ENCODE data around the gene ITGB7. TPM values are rescaled to one million over a fixed set of nuclear protein-coding genes. Genes with fewer than 3 reads are reported as not detected.
"Not testable (repeated sequence)": the region's sequence is repeated elsewhere in the genome, so short reads cannot be mapped to it uniquely, and the experiment has no call there.

The ITGB7 gene
- total and polyA plus RNA-seq, 3 donors from 2014 or later, result 0.24 to 3.7 (median 1.2) TPM

DNA sequence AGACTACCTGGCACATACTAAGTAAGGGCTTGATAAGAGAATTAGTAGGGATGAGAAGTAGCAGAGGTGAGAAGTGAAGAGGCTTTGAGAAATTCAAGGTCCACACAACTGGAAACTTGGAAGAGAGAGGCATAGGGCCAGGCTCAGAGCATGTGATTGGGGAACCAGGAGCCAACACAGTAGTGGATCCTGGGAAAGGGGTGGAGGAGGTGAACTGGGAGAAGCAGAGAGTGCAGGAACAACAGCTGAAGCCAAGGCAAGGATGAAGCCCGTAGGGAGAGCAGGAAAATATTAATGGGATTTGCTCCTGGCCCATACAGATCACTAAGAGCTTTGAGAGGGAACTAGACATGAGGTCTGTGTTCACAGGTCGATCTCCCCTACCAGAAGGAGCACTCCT lies 1.4 kb upstream of the ITGB7 start:
- peak; percentile 68 for DNase-seq
- Histone ChIP-seq H3K27me3 (no peaks in the 10 kb centered on the region), H3K36me3 (ENCODE audit: low read depth, missing control alignments) (no peaks in the 10 kb centered on the region), H3K9me3 (no peaks in the 10 kb centered on the region), H3K4me1 (peaks cover 4% of the 10 kb centered on the region), H3K27ac (no peak overlapping the region), H3K4me3 (no peak overlapping the region)
- WGBS, 2 donors, result 57 to 64% methylated on average over 2 of the region's 2 CpGs
- no peak for TF ChIP-seq POLR2A (IDR thresholded peaks at IDR 0.05)
- TF ChIP-seq, protein P1, sequence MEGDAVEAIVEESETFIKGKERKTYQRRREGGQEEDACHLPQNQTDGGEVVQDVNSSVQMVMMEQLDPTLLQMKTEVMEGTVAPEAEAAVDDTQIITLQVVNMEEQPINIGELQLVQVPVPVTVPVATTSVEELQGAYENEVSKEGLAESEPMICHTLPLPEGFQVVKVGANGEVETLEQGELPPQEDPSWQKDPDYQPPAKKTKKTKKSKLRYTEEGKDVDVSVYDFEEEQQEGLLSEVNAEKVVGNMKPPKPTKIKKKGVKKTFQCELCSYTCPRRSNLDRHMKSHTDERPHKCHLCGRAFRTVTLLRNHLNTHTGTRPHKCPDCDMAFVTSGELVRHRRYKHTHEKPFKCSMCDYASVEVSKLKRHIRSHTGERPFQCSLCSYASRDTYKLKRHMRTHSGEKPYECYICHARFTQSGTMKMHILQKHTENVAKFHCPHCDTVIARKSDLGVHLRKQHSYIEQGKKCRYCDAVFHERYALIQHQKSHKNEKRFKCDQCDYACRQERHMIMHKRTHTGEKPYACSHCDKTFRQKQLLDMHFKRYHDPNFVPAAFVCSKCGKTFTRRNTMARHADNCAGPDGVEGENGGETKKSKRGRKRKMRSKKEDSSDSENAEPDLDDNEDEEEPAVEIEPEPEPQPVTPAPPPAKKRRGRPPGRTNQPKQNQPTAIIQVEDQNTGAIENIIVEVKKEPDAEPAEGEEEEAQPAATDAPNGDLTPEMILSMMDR (IDR thresholded peaks at IDR 0.05), result no peak
- intact Hi-C loops (cut with DNase I; ENCODE audit: low total_unique reads), result no loop called here

DNA sequence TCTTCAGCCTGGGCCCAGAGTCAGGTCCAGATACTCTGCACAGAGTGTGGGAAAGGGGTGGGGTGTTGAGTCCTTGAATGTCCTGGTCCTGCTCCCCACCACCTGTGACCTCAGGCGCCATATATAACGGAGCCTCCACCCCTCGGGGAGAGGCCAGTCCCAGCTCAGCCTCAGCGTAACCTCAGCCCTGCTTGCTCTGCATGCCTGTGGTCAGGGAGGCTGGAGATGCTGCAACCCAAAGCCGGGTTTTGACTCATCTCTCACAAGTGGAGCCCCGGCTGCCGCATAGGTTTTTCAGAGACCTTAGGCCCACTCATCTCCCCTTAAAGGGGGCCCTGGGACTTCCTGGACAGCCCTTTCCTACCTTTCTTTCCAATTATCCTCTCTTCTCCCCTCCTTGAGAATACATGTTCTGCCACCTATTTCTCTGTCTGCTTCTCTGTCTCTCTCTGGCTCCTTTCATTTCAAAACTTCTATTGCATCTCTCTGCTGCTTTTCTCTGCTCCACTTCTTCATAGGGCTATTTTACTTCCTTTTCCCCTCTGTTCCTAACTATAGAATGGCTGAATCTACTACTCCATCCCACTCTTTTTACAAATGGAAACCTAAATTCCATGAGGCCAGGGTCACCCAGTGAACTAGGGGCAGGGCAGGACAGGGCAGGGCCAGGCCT lies 1.2 kb downstream of the ITGB7 start:
- WGBS, 2 donors, result 78 to 82% methylated on average over 4 to 7 of the region's 7 CpGs
- no peaks in the 10 kb centered on the region for H3K27me3 ChIP-seq
- DNase-seq, result no peak
- H3K4me1 ChIP-seq, result peaks cover 4% of the 10 kb centered on the region
- TF ChIP-seq, protein P1 (IDR thresholded peaks at IDR 0.05), result no peak
- no peak overlapping the region for H3K4me3 ChIP-seq
- H3K27ac ChIP-seq, result no peak overlapping the region
- no peaks in the 10 kb centered on the region for H3K36me3 ChIP-seq (ENCODE audit: low read depth, missing control alignments)
- H3K9me3 ChIP-seq, result no peaks in the 10 kb centered on the region
- intact Hi-C loops (cut with DNase I; ENCODE audit: low total_unique reads), result no loop called here

DNA sequence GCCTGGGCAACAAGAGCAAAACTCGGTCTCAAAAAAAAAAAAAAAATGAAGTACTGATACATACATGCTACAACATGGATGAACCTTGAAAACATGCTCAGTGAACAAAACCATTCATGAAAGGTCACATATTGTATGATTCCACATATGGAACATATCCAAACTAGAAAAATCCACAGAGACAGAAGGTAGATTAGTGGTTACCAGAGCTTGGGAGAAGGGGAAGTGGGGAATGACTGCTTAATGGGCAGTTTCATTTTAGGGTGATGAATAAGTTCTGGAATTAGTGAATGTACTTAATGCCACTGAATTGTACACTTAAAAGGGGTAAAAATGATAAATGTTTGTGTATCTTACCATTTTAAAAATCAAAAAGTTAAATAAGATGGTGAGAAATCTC lies 2.7 kb downstream of the ITGB7 start:
- TF ChIP-seq, protein P1 (IDR thresholded peaks at IDR 0.05), result no peak
- TF ChIP-seq POLR2A (IDR thresholded peaks at IDR 0.05), result no peak
- Histone ChIP-seq H3K4me3 (no peak overlapping the region), H3K27me3 (no peaks in the 10 kb centered on the region), H3K4me1 (peaks cover 4% of the 10 kb centered on the region), H3K36me3 (ENCODE audit: low read depth, missing control alignments) (no peaks in the 10 kb centered on the region), H3K9me3 (no peaks in the 10 kb centered on the region), H3K27ac (no peak overlapping the region)
- intact Hi-C loops (cut with DNase I; ENCODE audit: low total_unique reads), result no loop called here
- no peak for DNase-seq
- 94 to 97% methylated on average over 1 of the region's 1 CpG for WGBS, 2 donors

DNA sequence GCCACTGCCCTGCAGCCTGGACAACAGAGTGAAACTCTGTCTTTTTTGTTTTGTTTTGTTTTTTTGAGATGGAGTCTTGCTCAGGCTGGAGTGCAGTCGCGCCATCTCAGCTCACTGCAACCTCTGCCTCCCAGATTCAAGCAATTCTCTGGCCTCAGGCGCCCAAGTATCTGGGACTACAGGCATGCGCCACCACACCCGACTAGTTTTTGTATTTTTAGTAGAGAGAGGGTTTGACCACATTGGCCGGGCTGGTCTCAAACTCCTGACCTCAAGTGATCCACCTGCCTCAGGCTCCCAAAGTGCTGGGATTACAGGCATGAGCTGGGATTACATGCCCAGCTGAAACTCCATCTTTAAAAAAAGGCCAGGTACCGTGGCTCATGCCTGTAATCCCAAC lies 4.7 kb downstream of the ITGB7 start:
- H3K4me1 ChIP-seq; intact Hi-C loops (cut with DNase I; ENCODE audit: low total_unique reads); H3K27me3 ChIP-seq; H3K36me3 ChIP-seq (ENCODE audit: low read depth, missing control alignments); H3K9me3 ChIP-seq; DNase-seq; H3K27ac ChIP-seq; H3K4me3 ChIP-seq: not testable (repeated sequence)
- WGBS, 2 donors, result 90 to 93% methylated on average over 7 of the region's 7 CpGs

DNA sequence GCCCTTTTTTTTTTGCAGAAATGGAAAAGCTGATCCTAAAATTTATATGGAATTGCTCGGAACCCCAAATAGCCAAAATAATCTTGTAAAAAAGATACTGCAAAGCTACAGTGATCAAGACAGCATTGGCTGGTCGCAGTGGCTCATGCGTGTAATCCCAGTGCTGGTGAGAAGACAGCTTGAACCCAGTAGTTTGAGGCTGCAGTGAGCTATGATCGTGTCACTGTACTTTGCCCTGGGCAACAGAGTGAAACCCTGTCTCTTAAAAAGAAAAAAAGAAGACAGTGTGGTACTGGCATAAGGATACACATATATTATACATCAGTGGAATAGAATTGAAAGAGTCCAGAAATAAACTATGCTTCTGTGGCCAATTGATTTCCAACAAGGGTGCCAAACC lies 5.4 kb downstream of the ITGB7 start:
- 94% methylated on average over 4 of the region's 4 CpGs for WGBS, 2 donors
- no peaks in the 10 kb centered on the region for H3K9me3 ChIP-seq
- intact Hi-C loops (cut with DNase I; ENCODE audit: low total_unique reads), result no loop called here
- no peak for DNase-seq
- no peak overlapping the region for H3K4me3 ChIP-seq
- H3K4me1 ChIP-seq, result peaks cover 10% of the 10 kb centered on the region
- H3K27me3 ChIP-seq, result no peaks in the 10 kb centered on the region
- TF ChIP-seq, protein P1 (IDR thresholded peaks at IDR 0.05), result no peak
- TF ChIP-seq POLR2A (IDR thresholded peaks at IDR 0.05), result no peak
- no peak overlapping the region for H3K27ac ChIP-seq
- H3K36me3 ChIP-seq (ENCODE audit: low read depth, missing control alignments), result no peaks in the 10 kb centered on the region
